GM12873 (cell line): ENCODE results near the gene MSANTD4.

Experiments used
- CTCF ChIP-seq: IDR thresholded peaks from 2 replicates; pipeline ENCODE4 v1.5.1; 2012; ENCODE audit warnings: low read depth, mild to moderate bottlenecking, moderate library complexity, low read length, control low read depth; ENCODE audit not compliant: insufficient read depth; ENCODE audit errors: missing control alignments

Gene MSANTD4

GRCh38 chr11:106049727-106050476 is 27.9 kb upstream of the MSANTD4 start:
- no peak for TF ChIP-seq CTCF

- TF ChIP-seq CTCF, result no peak
Measured at GRCh38 chr11:106047631-106048030, 25.6 kb upstream of the MSANTD4 start.

- TF ChIP-seq CTCF, result no peak
Measured at GRCh38 chr11:106043540-106043939, 21.5 kb upstream of the MSANTD4 start.

- TF ChIP-seq CTCF, result no peak
Measured at GRCh38 chr11:106032861-106033260, 10.8 kb upstream of the MSANTD4 start.

- TF ChIP-seq CTCF, result no peak
Measured at GRCh38 chr11:106031936-106032335, 9.9 kb upstream of the MSANTD4 start.

- TF ChIP-seq CTCF, result no peak
Measured at GRCh38 chr11:106031202-106031810, 9.3 kb upstream of the MSANTD4 start.

GRCh38 chr11:106030609-106031008 is 8.6 kb upstream of the MSANTD4 start:
- TF ChIP-seq CTCF, result no peak
